Transverse colon (tissue), 4 donors: ENCODE results near the gene ASH1L. TPM values are rescaled to one million over a fixed set of nuclear protein-coding genes. Genes with fewer than 3 reads are reported as not detected.
A peak's percentile ranks its signal among the peaks of the same experiment; 100 is the strongest.

Experiments used
- DNase-seq: peaks from one replicate; pipeline ENCODE4 v3.0.0-alpha.2; 2019
- H3K27ac ChIP-seq, 4 donors: fragments of 200-600 bp; sonication (generic); 2 replicates each; pipeline ENCODE4 v1.5.1; 2016 to 2018; ENCODE audit warnings: inconsistent platforms in 4 of 4
- H3K27me3 ChIP-seq: fragments of 200-600 bp; sonication (generic); 2 replicates; pipeline ENCODE4 v1.5.1; 2017; ENCODE audit warnings: inconsistent platforms
- H3K36me3 ChIP-seq, 4 donors: fragments of 200-600 bp; sonication (generic); 2 replicates each; pipeline ENCODE4 v1.5.1; 2017 to 2019; ENCODE audit warnings: inconsistent platforms in 4 of 4
- H3K4me1 ChIP-seq, 4 donors: fragments of 200-600 bp; sonication (generic); 2 replicates each; pipeline ENCODE4 v1.5.1; 2017 to 2020; ENCODE audit warnings: inconsistent platforms in 4 of 4
- H3K4me3 ChIP-seq, 4 donors: fragments of 200-600 bp; sonication (generic); 1 replicate in 1 of 4; 2 replicates in 3 of 4; pipeline versions ENCODE4 v1.5.1 to v1.6.1; 2017 to 2019; ENCODE audit warnings: inconsistent platforms in 4 of 4
- H3K9me3 ChIP-seq, 2 donors: fragments of 200-600 bp; sonication (generic); 2 replicates each; pipeline ENCODE4 v1.5.1; 2017 to 2019; ENCODE audit warnings: inconsistent platforms in 2 of 2
- CTCF ChIP-seq, 5 experiments: fragments of 200-600 bp in 3 of 5; fragments of 450-650 bp in 2 of 5; sonication (generic) in 3 of 5; IDR thresholded peaks; 1 replicate in 2 of 5; 2 replicates in 3 of 5; pipeline ENCODE4 v1.5.1; 2016 to 2017; ENCODE audit warnings: antibody characterized with exemption in 5 of 5, inconsistent platforms in 3 of 5, mild to moderate bottlenecking in 2 of 5, moderate library complexity in 1 of 5
- EP300 ChIP-seq: sonication (generic); formaldehyde crosslinking; IDR thresholded peaks from one replicate; pipeline ENCODE4 v1.6.1; 2017; ENCODE audit warnings: antibody characterized with exemption, low read depth
- POLR2A ChIP-seq: fragments of 450-650 bp; IDR thresholded peaks from one replicate; pipeline ENCODE4 v1.6.1; 2016; ENCODE audit warnings: antibody characterized with exemption, mild to moderate bottlenecking, moderate library complexity
- POLR2AphosphoS5 ChIP-seq, 3 donors: sonication (generic); formaldehyde crosslinking; IDR thresholded peaks; one replicate each; pipeline ENCODE4 v1.6.1; 2016; ENCODE audit warnings: antibody characterized with exemption in 3 of 3
- WGBS, 2 donors: methylation state at CpG; one replicate each; pipeline ENCODE4 v1.1.5; 2018; ENCODE audit warnings: low coverage in 1 of 2; 5-methylcytosine and 5-hydroxymethylcytosine counted together
- in situ Hi-C, 4 donors: fragments of 200-750 bp; cut with MboI; loops; one replicate each; pipeline versions ENCODE4 v1.15.0 to v1.15.1; 2017; ENCODE audit warnings: low sequenced_read_pairs in 3 of 4, low pct_ligation_motif_present in 1 of 4, low pct_unique_long_range_greater_than_20kb in 1 of 4
- intact Hi-C: fragments of 100-400 bp; cut with DNase I; formaldehyde crosslinking; loops from one replicate; pipeline ENCODE4 v1.15.1; 2023; ENCODE audit warnings: low total_unique reads
- total RNA-seq, 4 donors: library from RNA; depleted of rRNA; stranded (reverse); fragments of >200 nt; gene quantifications; one replicate each; pipeline ENCODE4 v1.1.0, GENCODE V29; 2016

The ASH1L gene
- total RNA-seq, 4 donors from 2014 or later, result 47.4 to 206 (median 89.1) TPM

DNA sequence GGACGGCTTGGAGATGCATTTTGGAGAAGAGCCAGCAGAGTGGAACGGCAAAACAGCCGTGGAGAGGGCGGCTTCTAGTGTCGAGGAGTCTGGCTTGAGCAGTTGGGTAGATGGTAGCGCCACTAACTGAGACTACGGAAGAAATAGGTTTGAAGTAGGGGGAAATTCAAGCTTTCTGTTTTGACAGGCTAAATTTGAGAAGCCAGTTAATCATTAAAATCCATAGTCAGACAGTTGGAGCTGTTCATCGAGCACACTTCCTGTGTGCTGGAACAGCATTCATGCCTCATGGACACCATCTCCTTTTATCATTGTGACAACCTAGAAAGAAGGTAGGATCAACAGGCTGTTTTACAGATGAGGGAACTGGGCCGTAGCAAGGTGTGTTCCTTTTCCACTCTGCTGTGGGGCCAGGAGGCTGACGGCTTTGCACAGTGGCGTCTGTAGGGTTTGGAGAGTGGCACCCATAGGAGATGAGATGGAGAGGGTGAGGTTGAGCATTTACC, 258.0 kb downstream of the ASH1L start:
- no peak for DNase-seq
- no peak for TF ChIP-seq POLR2A
- no peak for TF ChIP-seq POLR2AphosphoS5 (IDR thresholded peaks at IDR 0.05)
- no peak for TF ChIP-seq EP300
- no peak for TF ChIP-seq CTCF (IDR thresholded peaks at IDR 0.05)
- Histone ChIP-seq H3K27ac (peak overlapping the region in 3 of 4 donors; percentile 20 to 56 (median 30)), H3K4me3 (peak overlapping the region in 1 of 4 donors; percentile 7), H3K4me1 (peaks cover 5 to 27% (median 12%) of the 10 kb centered on the region in 4 donors), H3K9me3 (no peaks in the 10 kb centered on the region), H3K27me3 (no peaks in the 10 kb centered on the region), H3K36me3 (no peaks in the 10 kb centered on the region)
- intact Hi-C loops (no loop called here), in situ Hi-C loops (no loop called here)
- 31 to 54% methylated on average over 5 to 11 of the region's 11 CpGs for WGBS, 2 donors

GRCh38 chr1:155301342-155301841, 261.2 kb downstream of the ASH1L start, which contains the start of gene PKLR:
TSS of gene PKLR (minus strand) at chr1:155301438. CDS start at chr1:155301395, 43 bp downstream.
- H3K27me3 ChIP-seq, result peaks cover 6% of the 10 kb centered on the region
- no peak within 1 kb of the TSS for H3K4me3 ChIP-seq
- no peaks in the 10 kb centered on the region for H3K36me3 ChIP-seq
- H3K4me1 ChIP-seq, result peaks cover 0 to 14% (median 3%) of the 10 kb centered on the region in 4 donors
- WGBS, 2 donors, result 89 to 91% methylated on average over 4 to 5 of the region's 5 CpGs
- intact Hi-C loops (no loop called here), in situ Hi-C loops (no loop called here)
- DNase-seq, result no peak
- no peak within 1 kb of the TSS for H3K27ac ChIP-seq
- no peak for TF ChIP-seq CTCF (IDR thresholded peaks at IDR 0.05)
- no peak for TF ChIP-seq POLR2A
- TF ChIP-seq EP300, result no peak
- no peak for TF ChIP-seq POLR2AphosphoS5 (IDR thresholded peaks at IDR 0.05)
- no peaks in the 10 kb centered on the region for H3K9me3 ChIP-seq

DNA sequence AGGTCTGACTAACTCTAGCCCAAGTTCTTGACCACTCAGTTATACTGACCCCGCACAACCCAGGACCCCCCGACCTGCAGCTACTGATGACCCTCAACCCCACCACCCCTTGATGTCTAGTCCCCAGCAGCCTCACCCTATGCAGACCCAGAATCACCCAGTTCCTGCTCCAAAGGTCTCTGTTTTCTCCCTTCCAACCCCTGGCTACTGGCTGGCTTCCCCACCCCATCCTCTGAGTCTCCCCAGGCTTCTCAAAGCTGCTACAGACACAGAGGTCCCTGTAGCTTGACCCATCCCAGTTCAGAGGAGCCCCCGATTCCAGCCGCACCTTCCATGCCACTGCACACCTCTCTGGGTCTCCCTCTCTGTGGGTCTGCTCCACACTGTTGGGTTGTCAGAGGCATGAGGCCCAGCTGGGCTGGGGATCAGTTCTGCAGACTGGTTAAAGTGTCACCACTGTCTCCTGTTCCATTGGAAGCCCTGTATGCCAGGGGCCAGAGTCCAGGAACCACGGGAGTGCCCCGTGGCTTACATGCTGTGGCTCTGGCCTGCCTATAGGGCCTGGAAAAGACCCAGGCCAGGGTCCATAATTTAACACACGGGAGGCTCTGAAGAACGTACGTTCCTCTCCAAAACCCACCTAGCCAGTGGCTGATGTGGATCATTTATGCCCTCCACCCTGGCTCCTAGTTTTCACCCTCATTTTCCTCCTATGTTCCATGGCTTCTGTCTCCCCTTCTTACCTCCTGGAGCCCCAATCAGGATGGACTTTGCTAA, 261.9 kb downstream of the ASH1L start:
- 77 to 79% methylated on average over 5 to 9 of the region's 9 CpGs for WGBS, 2 donors

More for the DNA sequence above, 261.9 kb downstream of the ASH1L start:
- H3K9me3 ChIP-seq, result no peaks in the 10 kb centered on the region
- H3K4me3 ChIP-seq, result no peak overlapping the region
- H3K36me3 ChIP-seq, result no peaks in the 10 kb centered on the region
- peak; percentile 43 for DNase-seq
- H3K27me3 ChIP-seq, result peaks cover 12% of the 10 kb centered on the region
- peaks cover 0 to 10% (median 3%) of the 10 kb centered on the region in 4 donors for H3K4me1 ChIP-seq
- TF ChIP-seq EP300 (no peak), CTCF (IDR thresholded peaks at IDR 0.05) (peak in 1 of 5 experiments; percentile 14)
- no peak overlapping the region for H3K27ac ChIP-seq
- in situ Hi-C loops (no loop called here), intact Hi-C loops (no loop called here)
